Measurements from ENCODE around the gene MYLK3.

MYLK3 gene

GRCh38 chr16:46762583-46762982 lies 14.4 kb upstream of the MYLK3 start:
- DNase-seq (ENCODE audit: extremely low spot score, insufficient read length, low read depth), result no peak

GRCh38 chr16:46759309-46759708 lies 11.2 kb upstream of the MYLK3 start:
- FAIRE-seq, result no peak
- DNase-seq (ENCODE audit: extremely low spot score, insufficient read length, low read depth), result no peak

More at GRCh38 chr16:46762583-46762982, 14.4 kb upstream of the MYLK3 start:
- FAIRE-seq, result no peak

- no peak for DNase-seq (ENCODE audit: extremely low spot score, insufficient read length, low read depth)
- no peak for FAIRE-seq
Measured at GRCh38 chr16:46757339-46758050, 9.4 kb upstream of the MYLK3 start.

- no peak for DNase-seq (ENCODE audit: extremely low spot score, insufficient read length, low read depth)
- no peak for FAIRE-seq
Measured at GRCh38 chr16:46756772-46757171, 8.6 kb upstream of the MYLK3 start.

GRCh38 chr16:46753015-46753414 lies 4.9 kb upstream of the MYLK3 start:
- DNase-seq (ENCODE audit: extremely low spot score, insufficient read length, low read depth) (no peak), FAIRE-seq (no peak)

- FAIRE-seq (no peak), DNase-seq (ENCODE audit: extremely low spot score, insufficient read length, low read depth) (no peak)
Measured at GRCh38 chr16:46751381-46751780, 3.2 kb upstream of the MYLK3 start.

GRCh38 chr16:46748775-46749705 lies 896 bp upstream of the MYLK3 start:
- DNase-seq (ENCODE audit: extremely low spot score, insufficient read length, low read depth), result no peak
- FAIRE-seq, result no peak

GRCh38 chr16:46746821-46747776 lies 1.0 kb downstream of the MYLK3 start:
- DNase-seq (ENCODE audit: extremely low spot score, insufficient read length, low read depth) (no peak), FAIRE-seq (no peak)

GRCh38 chr16:46745617-46746016 lies 2.5 kb downstream of the MYLK3 start:
- FAIRE-seq (no peak), DNase-seq (ENCODE audit: extremely low spot score, insufficient read length, low read depth) (no peak)

GRCh38 chr16:46743232-46743719 lies 4.9 kb downstream of the MYLK3 start:
- FAIRE-seq, result peak; percentile 78

GRCh38 chr16:46739934-46740333 lies 8.2 kb downstream of the MYLK3 start:
- DNase-seq (ENCODE audit: extremely low spot score, insufficient read length, low read depth) (no peak), FAIRE-seq (no peak)

More at GRCh38 chr16:46743232-46743719, 4.9 kb downstream of the MYLK3 start:
- peak; percentile 42 for DNase-seq (ENCODE audit: extremely low spot score, insufficient read length, low read depth)

- no peak for FAIRE-seq
Measured at GRCh38 chr16:46737621-46738214, 10.4 kb downstream of the MYLK3 start.

GRCh38 chr16:46736695-46737094 lies 11.4 kb downstream of the MYLK3 start:
- FAIRE-seq, result no peak
- DNase-seq (ENCODE audit: extremely low spot score, insufficient read length, low read depth), result no peak

More at GRCh38 chr16:46737621-46738214, 10.4 kb downstream of the MYLK3 start:
- no peak for DNase-seq (ENCODE audit: extremely low spot score, insufficient read length, low read depth)

GRCh38 chr16:46733319-46733830 lies 14.8 kb downstream of the MYLK3 start:
- DNase-seq (ENCODE audit: extremely low spot score, insufficient read length, low read depth), result no peak
- FAIRE-seq, result no peak

GRCh38 chr16:46732561-46732960 lies 15.6 kb downstream of the MYLK3 start:
- FAIRE-seq, result no peak

GRCh38 chr16:46731691-46732555 lies 16.2 kb downstream of the MYLK3 start:
- DNase-seq (ENCODE audit: extremely low spot score, insufficient read length, low read depth), result no peak
- FAIRE-seq, result no peak

More at GRCh38 chr16:46732561-46732960, 15.6 kb downstream of the MYLK3 start:
- DNase-seq (ENCODE audit: extremely low spot score, insufficient read length, low read depth), result no peak

GRCh38 chr16:46730801-46731690 lies 17.1 kb downstream of the MYLK3 start:
- FAIRE-seq (no peak), DNase-seq (ENCODE audit: extremely low spot score, insufficient read length, low read depth) (no peak)

All from GM18507 (cell line).